ENCODE data around the gene TOP2A.

- no peak for TF ChIP-seq CTCF (IDR thresholded peaks at IDR 0.05)
- no peak for TF ChIP-seq POLR2A (IDR thresholded peaks at IDR 0.05)
Measured at GRCh38 chr17:40371261-40371929, 46.3 kb downstream of the TOP2A start.
